Measurements from ENCODE around the gene POLR2M.

POLR2M gene

GRCh38 chr15:57662802-57663201 lies 43.7 kb upstream of the POLR2M start (continued):
- TF ChIP-seq AEBP2 (tag by site-specific recombination; IDR thresholded peaks at IDR 0.05; ENCODE audit: borderline replicate concordance) (no peak), ZNF211 (tag by site-specific recombination; IDR thresholded peaks at IDR 0.05; ENCODE audit: low read depth) (no peak), ZNF830 (tag by site-specific recombination; IDR thresholded peaks at IDR 0.05; ENCODE audit: low read depth) (no peak), ZNF660 (tag by site-specific recombination; IDR thresholded peaks at IDR 0.05) (no peak)

GRCh38 chr15:57663262-57663661 lies 43.3 kb upstream of the POLR2M start:
- no peak for TF ChIP-seq ZNF391 (tag by site-specific recombination; IDR thresholded peaks at IDR 0.05; ENCODE audit: borderline replicate concordance, low read depth)
- TF ChIP-seq ZNF146 (tag by site-specific recombination; IDR thresholded peaks at IDR 0.05), result no peak
- TF ChIP-seq ZNF280D (tag by site-specific recombination; IDR thresholded peaks at IDR 0.05), result no peak
- no peak for TF ChIP-seq ZNF658 (tag by site-specific recombination; IDR thresholded peaks at IDR 0.05)
- TF ChIP-seq ZNF677 (tag by site-specific recombination; IDR thresholded peaks at IDR 0.05), result no peak
- TF ChIP-seq HOXA7 (CRISPR knock-in tag; IDR thresholded peaks at IDR 0.05; ENCODE audit: borderline replicate concordance), result no peak
- no peak for TF ChIP-seq ZBTB49 (tag by site-specific recombination; IDR thresholded peaks at IDR 0.05; ENCODE audit: low read depth)
- no peak for TF ChIP-seq ZNF214 (tag by site-specific recombination; IDR thresholded peaks at IDR 0.05; ENCODE audit: borderline replicate concordance)
- no peak for TF ChIP-seq PRDM1 (tag by site-specific recombination; IDR thresholded peaks at IDR 0.05)
- TF ChIP-seq ZNF785 (tag by site-specific recombination; IDR thresholded peaks at IDR 0.05), result no peak
- no peak for TF ChIP-seq PATZ1 (tag by site-specific recombination; IDR thresholded peaks at IDR 0.05)
- ChIA-PET CTCF (interaction anchor here (0.6 to 1.2 kb wide), 3 partner anchors 9 to 58 kb away, joined by 3 to 6 read pairs (median 5); no protein-coding TSS in a partner anchor), POLR2A (no interaction called here)
- no peaks in the 10 kb centered on the region for H3K9me3 ChIP-seq (ENCODE audit: control insufficient read depth, insufficient read depth, low read depth, low read length)
- H3K27ac ChIP-seq (ENCODE audit: extremely low read depth, low read depth, low read length), result no peak overlapping the region
- no peak overlapping the region for H3K4me3 ChIP-seq (ENCODE audit: low read depth, low read length)
- no peaks in the 10 kb centered on the region for H3K4me1 ChIP-seq (ENCODE audit: control insufficient read depth, insufficient read depth, low read length)
- H3K36me3 ChIP-seq (ENCODE audit: control insufficient read depth in 2 of 2, insufficient read depth in 1 of 2, low read length in 2 of 2), result no peaks in the 10 kb centered on the region

Measured in HEK293 (cell line).